H9 (cell line): ENCODE measurements around the gene TSC22D1. TPM values are rescaled to one million over a fixed set of nuclear protein-coding genes. Genes with fewer than 3 reads are reported as not detected.

ENCODE experiments used
- DNase-seq: peaks from one replicate; pipeline ENCODE4 v3.0.0-alpha.2; 2017
- H2AFZ ChIP-seq: one replicate; pipeline ENCODE4 v1.6.1; 2013; ENCODE audit warnings: mild to moderate bottlenecking, low read length, control low read depth, moderate library complexity
- H2AK5ac ChIP-seq: 2 replicates; pipeline ENCODE4 v1.6.1; 2013; ENCODE audit warnings: low read length, control low read depth, mixed read lengths; ENCODE audit not compliant: insufficient read length
- H2BK120ac ChIP-seq: one replicate; pipeline ENCODE4 v1.6.1; 2013; ENCODE audit warnings: low read depth, mild to moderate bottlenecking, low read length, control low read depth, inconsistent platforms; ENCODE audit not compliant: poor library complexity, severe bottlenecking
- H2BK12ac ChIP-seq: 2 replicates; pipeline ENCODE4 v1.6.1; 2013; ENCODE audit warnings: low read length, control low read depth, mixed read lengths, low read depth; ENCODE audit not compliant: insufficient read length
- H2BK15ac ChIP-seq: 2 replicates; pipeline ENCODE4 v1.6.1; 2013; ENCODE audit warnings: low read depth, low read length, control low read depth
- H2BK20ac ChIP-seq: one replicate; pipeline ENCODE4 v1.6.1; 2013; ENCODE audit warnings: low read depth, mild to moderate bottlenecking, low read length, control low read depth, inconsistent platforms; ENCODE audit not compliant: poor library complexity, severe bottlenecking
- H2BK5ac ChIP-seq: 2 replicates; pipeline ENCODE4 v1.6.1; 2013; ENCODE audit warnings: low read length, control low read depth, mixed read lengths; ENCODE audit not compliant: insufficient read length
- H3K14ac ChIP-seq: 2 replicates; pipeline ENCODE4 v1.6.1; 2013; ENCODE audit warnings: low read length, control low read depth; ENCODE audit not compliant: insufficient read depth
- H3K18ac ChIP-seq: 2 replicates; pipeline ENCODE4 v1.6.1; 2013; ENCODE audit warnings: low read depth, mild to moderate bottlenecking, mixed read lengths, low read length, control low read depth; ENCODE audit not compliant: insufficient read length
- H3K23ac ChIP-seq: 2 replicates; pipeline ENCODE4 v1.6.1; 2013; ENCODE audit warnings: low read length, control low read depth, mixed read lengths, low read depth; ENCODE audit not compliant: insufficient read length
- H3K23me2 ChIP-seq: 2 replicates; pipeline ENCODE4 v1.6.1; 2013; ENCODE audit warnings: low read depth, mild to moderate bottlenecking, mixed read lengths, low read length, control low read depth; ENCODE audit not compliant: insufficient read length, poor library complexity, severe bottlenecking
- H3K27ac ChIP-seq: 2 replicates; pipeline ENCODE4 v1.5.1; 2013; ENCODE audit warnings: low read length, control low read depth, mixed read lengths, low read depth; ENCODE audit not compliant: insufficient read length
- H3K27me3 ChIP-seq: 2 replicates; pipeline ENCODE4 v1.6.1; 2013; ENCODE audit warnings: low read length, control low read depth, inconsistent platforms; ENCODE audit not compliant: insufficient read depth
- H3K4ac ChIP-seq: 2 replicates; pipeline ENCODE4 v1.6.1; 2013; ENCODE audit warnings: low read depth, mild to moderate bottlenecking, control low read depth, inconsistent platforms, low read length, moderate library complexity
- H3K4me1 ChIP-seq: 2 replicates; pipeline ENCODE4 v1.6.1; 2013; ENCODE audit warnings: low read length, control low read depth, inconsistent platforms; ENCODE audit not compliant: insufficient read depth
- H3K4me2 ChIP-seq: 2 replicates; pipeline ENCODE4 v1.6.1; 2013; ENCODE audit warnings: low read length, control low read depth, mixed read lengths; ENCODE audit not compliant: insufficient read length, insufficient read depth
- H3K56ac ChIP-seq: 2 replicates; pipeline ENCODE4 v1.6.1; 2013; ENCODE audit warnings: low read depth, mild to moderate bottlenecking, mixed read lengths, low read length, control low read depth; ENCODE audit not compliant: insufficient read length
- H3K79me1 ChIP-seq: 2 replicates; pipeline ENCODE4 v1.6.1; 2013; ENCODE audit warnings: low read depth, mild to moderate bottlenecking, moderate library complexity, low read length, control low read depth, inconsistent platforms; ENCODE audit not compliant: insufficient read depth, poor library complexity, severe bottlenecking
- H3K79me2 ChIP-seq: 2 replicates; pipeline ENCODE4 v1.6.1; 2013; ENCODE audit warnings: low read length, control low read depth, inconsistent platforms; ENCODE audit not compliant: insufficient read depth
- H3K9ac ChIP-seq: 2 replicates; pipeline ENCODE4 v1.6.1; 2013; ENCODE audit warnings: low read length, control low read depth, mixed read lengths; ENCODE audit not compliant: insufficient read length; ENCODE audit errors: extremely low read depth
- H3K9me3 ChIP-seq: one replicate; pipeline ENCODE4 v1.6.1; 2013; ENCODE audit warnings: low read depth, low read length, inconsistent platforms; ENCODE audit not compliant: control insufficient read depth
- H3T11ph ChIP-seq: one replicate; pipeline ENCODE4 v1.6.1; 2013; ENCODE audit warnings: mild to moderate bottlenecking, low read length, control low read depth, inconsistent platforms
- H4K20me1 ChIP-seq: one replicate; pipeline ENCODE4 v1.6.1; 2013; ENCODE audit not compliant: control insufficient read depth, insufficient read length, insufficient read depth
- H4K5ac ChIP-seq: 2 replicates; pipeline ENCODE4 v1.6.1; 2013; ENCODE audit warnings: low read depth, mild to moderate bottlenecking, mixed read lengths, low read length, control low read depth; ENCODE audit not compliant: insufficient read length
- H4K8ac ChIP-seq: replicated peaks from 2 replicates; pipeline ENCODE4 v1.6.1; 2013; ENCODE audit warnings: low read length, control low read depth, mixed read lengths, low read depth; ENCODE audit not compliant: insufficient read length
- H4K91ac ChIP-seq: 2 replicates; pipeline ENCODE4 v1.6.1; 2013; ENCODE audit warnings: low read depth, mild to moderate bottlenecking, moderate library complexity, mixed read lengths, low read length, control low read depth; ENCODE audit not compliant: insufficient read length
- H3K27ac Mint-ChIP-seq, 3 experiments: 2 replicates in 2 of 3; 3 replicates in 1 of 3; pipeline ENCODE4 v1.8.0; 2020 to 2021; ENCODE audit warnings: mixed read lengths in 3 of 3, mild to moderate bottlenecking in 1 of 3, moderate library complexity in 1 of 3
- H3K27me3 Mint-ChIP-seq: 2 replicates; pipeline ENCODE4 v1.8.0; 2021; ENCODE audit warnings: low read depth, mild to moderate bottlenecking, moderate library complexity, mixed read lengths
- H3K36me3 Mint-ChIP-seq, 3 experiments: 2 replicates in 2 of 3; 3 replicates in 1 of 3; pipeline ENCODE4 v1.8.0; 2020 to 2021; ENCODE audit warnings: low read depth in 3 of 3, mixed read lengths in 3 of 3; ENCODE audit not compliant: insufficient read depth in 1 of 3
- H3K4me1 Mint-ChIP-seq, 2 experiments: 2 replicates each; pipeline ENCODE4 v1.8.0; 2020; ENCODE audit warnings: mixed read lengths in 2 of 2
- H3K4me3 Mint-ChIP-seq, 2 experiments: 2 replicates in 1 of 2; 3 replicates in 1 of 2; pipeline ENCODE4 v1.8.0; 2020 to 2021; ENCODE audit warnings: mild to moderate bottlenecking in 2 of 2, mixed read lengths in 2 of 2, moderate library complexity in 1 of 2
- H3K9me3 Mint-ChIP-seq, 2 experiments: 2 replicates in 1 of 2; 3 replicates in 1 of 2; pipeline ENCODE4 v1.8.0; 2020; ENCODE audit warnings: mild to moderate bottlenecking in 2 of 2, mixed read lengths in 2 of 2, moderate library complexity in 1 of 2
- WGBS: extraction: QIAGEN DNeasy Blood & Tissue Kit; methylation state at CpG from one replicate; pipeline ENCODE4 v1.1.7; 2013; ENCODE audit warnings: missing lambda C conversion rate, low lambda C conversion rate, mixed read lengths; ENCODE audit not compliant: insufficient read length; ENCODE audit errors: extremely low coverage; 5-methylcytosine and 5-hydroxymethylcytosine counted together
- total RNA-seq: library from RNA; stranded (reverse); gene quantifications from 2 replicates; pipeline ENCODE4 v1.2.1, GENCODE V29; 2021
- TF ChIP-seq, protein P1 (sequence below): fragments of 200-600 bp; sonication (generic); conservative IDR thresholded peaks from 3 replicates; pipeline ENCODE4 v1.8.0; 2021; ENCODE audit warnings: antibody characterized with exemption, mild to moderate bottlenecking

The TSC22D1 gene
- total RNA-seq, 1 experiment from 2014 or later: 76.7 TPM

DNA sequence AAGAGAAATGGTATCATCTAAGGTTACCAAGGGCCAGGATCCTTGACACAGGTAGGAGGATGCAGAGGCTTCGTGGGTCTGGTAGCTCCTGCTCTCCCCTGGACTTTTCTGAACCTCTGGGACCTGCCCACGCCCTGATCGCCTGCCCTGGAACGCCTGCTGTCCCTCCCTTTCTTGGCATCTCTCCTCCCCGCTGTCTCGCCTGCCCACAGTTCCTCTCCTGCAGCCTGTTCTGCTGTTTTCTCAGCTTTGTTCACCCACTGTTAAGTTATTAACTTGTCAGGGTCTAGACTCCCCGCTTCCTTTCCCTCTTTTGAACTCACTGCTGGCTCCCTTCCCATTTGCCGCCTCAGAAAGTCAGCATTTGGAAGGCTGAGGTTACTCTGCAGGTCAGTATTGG, 182.7 kb downstream of the TSC22D1 start:
- Histone ChIP-seq H3K9me3 (no peaks in the 10 kb centered on the region), H3K4ac (no peak overlapping the region), H2BK12ac (no peak overlapping the region), H3K4me2 (no peak overlapping the region), H3K27ac (no peak overlapping the region), H3K9ac (no peak overlapping the region), H2AK5ac (no peak overlapping the region), H3K18ac (no peak overlapping the region), H2BK5ac (no peak overlapping the region), H4K5ac (no peak overlapping the region), H3K56ac (no peak overlapping the region), H2BK15ac (no peak overlapping the region), H4K91ac (no peak overlapping the region), H3K23ac (no peak overlapping the region), H4K8ac (no peak overlapping the region), H4K20me1 (no peaks in the 10 kb centered on the region), H3K4me1 (no peaks in the 10 kb centered on the region; the same call in 1 of the 2 replicates), H3K79me1 (no peaks in the 10 kb centered on the region), H2BK20ac (no peak overlapping the region), H3K23me2 (no peaks in the 10 kb centered on the region), H3K27me3 (no peaks in the 10 kb centered on the region), H2BK120ac (no peak overlapping the region), H3K79me2 (no peaks in the 10 kb centered on the region), H2AFZ (no peak overlapping the region), H3T11ph (no peak overlapping the region), H3K14ac (no peak overlapping the region; the same call in 1 of the 2 replicates)
- no peak overlapping the region for H3K27ac Mint-ChIP-seq
- DNase-seq: no peak
- H3K4me3 Mint-ChIP-seq: no peak overlapping the region
- peaks cover 28 to 42% of the 10 kb centered on the region in 2 experiments for H3K4me1 Mint-ChIP-seq
- peaks cover 2% of the 10 kb centered on the region for H3K27me3 Mint-ChIP-seq
- no CpG with 5 or more reads among the region's 8 CpGs for WGBS
- no peaks in the 10 kb centered on the region; a peak in 1 of 5 replicates for H3K9me3 Mint-ChIP-seq
- TF ChIP-seq, protein P1, sequence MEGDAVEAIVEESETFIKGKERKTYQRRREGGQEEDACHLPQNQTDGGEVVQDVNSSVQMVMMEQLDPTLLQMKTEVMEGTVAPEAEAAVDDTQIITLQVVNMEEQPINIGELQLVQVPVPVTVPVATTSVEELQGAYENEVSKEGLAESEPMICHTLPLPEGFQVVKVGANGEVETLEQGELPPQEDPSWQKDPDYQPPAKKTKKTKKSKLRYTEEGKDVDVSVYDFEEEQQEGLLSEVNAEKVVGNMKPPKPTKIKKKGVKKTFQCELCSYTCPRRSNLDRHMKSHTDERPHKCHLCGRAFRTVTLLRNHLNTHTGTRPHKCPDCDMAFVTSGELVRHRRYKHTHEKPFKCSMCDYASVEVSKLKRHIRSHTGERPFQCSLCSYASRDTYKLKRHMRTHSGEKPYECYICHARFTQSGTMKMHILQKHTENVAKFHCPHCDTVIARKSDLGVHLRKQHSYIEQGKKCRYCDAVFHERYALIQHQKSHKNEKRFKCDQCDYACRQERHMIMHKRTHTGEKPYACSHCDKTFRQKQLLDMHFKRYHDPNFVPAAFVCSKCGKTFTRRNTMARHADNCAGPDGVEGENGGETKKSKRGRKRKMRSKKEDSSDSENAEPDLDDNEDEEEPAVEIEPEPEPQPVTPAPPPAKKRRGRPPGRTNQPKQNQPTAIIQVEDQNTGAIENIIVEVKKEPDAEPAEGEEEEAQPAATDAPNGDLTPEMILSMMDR: no peak
- H3K36me3 Mint-ChIP-seq: peaks cover 0 to 2% (median 0%) of the 10 kb centered on the region in 3 experiments; a peak in 1 of 7 replicates
